ENCODE results near the gene ZNF609.

Gene ZNF609

GRCh38 chr15:64673866-64674265 lies 213.5 kb downstream of the ZNF609 start:
- Histone ChIP-seq H3K79me2 (ENCODE audit: low read length) (no peaks in the 10 kb centered on the region), H3K4me1 (ENCODE audit: low read length) (no peaks in the 10 kb centered on the region), H3K9ac (ENCODE audit: low read length) (no peak overlapping the region), H3K4me3 (ENCODE audit: low read length) (no peak overlapping the region), H3K36me3 (replicated peaks; ENCODE audit: low read depth, low read length) (peaks cover 15% of the 10 kb centered on the region), H3K27me3 (ENCODE audit: low read depth, low read length) (no peaks in the 10 kb centered on the region), H3K4me2 (ENCODE audit: low read length) (no peak overlapping the region), H3K9me3 (ENCODE audit: insufficient read depth, low read length) (no peaks in the 10 kb centered on the region), H4K20me1 (ENCODE audit: insufficient read depth, low read length) (no peaks in the 10 kb centered on the region), H2AFZ (ENCODE audit: low read depth, low read length) (no peak overlapping the region), H3K27ac (ENCODE audit: low read length) (no peak overlapping the region)
- TF ChIP-seq EZH2phosphoT487 (IDR thresholded peaks at IDR 0.05; ENCODE audit: low read depth) (no peak), CTCF (IDR thresholded peaks at IDR 0.05; ENCODE audit: low read depth, low read length) (no peak)

GRCh38 chr15:64678126-64678819 lies 217.9 kb downstream of the ZNF609 start:
- Histone ChIP-seq H3K79me2 (ENCODE audit: low read length) (no peaks in the 10 kb centered on the region), H3K36me3 (replicated peaks; ENCODE audit: low read depth, low read length) (peaks cover 44% of the 10 kb centered on the region), H3K4me2 (ENCODE audit: low read length) (no peak overlapping the region), H2AFZ (ENCODE audit: low read depth, low read length) (no peak overlapping the region), H3K9ac (ENCODE audit: low read length) (no peak overlapping the region), H3K27me3 (ENCODE audit: low read depth, low read length) (no peaks in the 10 kb centered on the region), H4K20me1 (ENCODE audit: insufficient read depth, low read length) (no peaks in the 10 kb centered on the region), H3K4me3 (ENCODE audit: low read length) (no peak overlapping the region), H3K4me1 (ENCODE audit: low read length) (no peaks in the 10 kb centered on the region), H3K27ac (ENCODE audit: low read length) (no peak overlapping the region), H3K9me3 (ENCODE audit: insufficient read depth, low read length) (no peaks in the 10 kb centered on the region)
- no peak for TF ChIP-seq CTCF (IDR thresholded peaks at IDR 0.05; ENCODE audit: low read depth, low read length)
- TF ChIP-seq EZH2phosphoT487 (IDR thresholded peaks at IDR 0.05; ENCODE audit: low read depth): no peak

- no peak for TF ChIP-seq CTCF (IDR thresholded peaks at IDR 0.05; ENCODE audit: low read depth, low read length)
- TF ChIP-seq EZH2phosphoT487 (IDR thresholded peaks at IDR 0.05; ENCODE audit: low read depth): no peak
- H3K79me2 ChIP-seq (ENCODE audit: low read length): no peaks in the 10 kb centered on the region
- H3K36me3 ChIP-seq (replicated peaks; ENCODE audit: low read depth, low read length): peaks cover 46% of the 10 kb centered on the region
Observed at GRCh38 chr15:64680097-64680496, 219.7 kb downstream of the ZNF609 start.

GRCh38 chr15:64681424-64682024 lies 221.1 kb downstream of the ZNF609 start:
- no peak for TF ChIP-seq EZH2phosphoT487 (IDR thresholded peaks at IDR 0.05; ENCODE audit: low read depth)
- peak; percentile 66 for TF ChIP-seq CTCF (IDR thresholded peaks at IDR 0.05; ENCODE audit: low read depth, low read length)
- Histone ChIP-seq H3K79me2 (ENCODE audit: low read length) (no peaks in the 10 kb centered on the region), H3K4me1 (ENCODE audit: low read length) (no peaks in the 10 kb centered on the region), H3K4me2 (ENCODE audit: low read length) (no peak overlapping the region), H2AFZ (ENCODE audit: low read depth, low read length) (no peak overlapping the region), H4K20me1 (ENCODE audit: insufficient read depth, low read length) (no peaks in the 10 kb centered on the region), H3K9ac (ENCODE audit: low read length) (no peak overlapping the region), H3K4me3 (ENCODE audit: low read length) (no peak overlapping the region), H3K27ac (ENCODE audit: low read length) (no peak overlapping the region), H3K9me3 (ENCODE audit: insufficient read depth, low read length) (no peaks in the 10 kb centered on the region), H3K36me3 (replicated peaks; ENCODE audit: low read depth, low read length) (peaks cover 43% of the 10 kb centered on the region), H3K27me3 (ENCODE audit: low read depth, low read length) (no peaks in the 10 kb centered on the region)

More at GRCh38 chr15:64680097-64680496, 219.7 kb downstream of the ZNF609 start:
- Histone ChIP-seq H3K4me3 (ENCODE audit: low read length) (no peak overlapping the region), H3K9ac (ENCODE audit: low read length) (no peak overlapping the region), H3K27ac (ENCODE audit: low read length) (no peak overlapping the region), H4K20me1 (ENCODE audit: insufficient read depth, low read length) (no peaks in the 10 kb centered on the region), H3K9me3 (ENCODE audit: insufficient read depth, low read length) (no peaks in the 10 kb centered on the region), H3K4me1 (ENCODE audit: low read length) (no peaks in the 10 kb centered on the region), H3K27me3 (ENCODE audit: low read depth, low read length) (no peaks in the 10 kb centered on the region), H2AFZ (ENCODE audit: low read depth, low read length) (no peak overlapping the region), H3K4me2 (ENCODE audit: low read length) (no peak overlapping the region)
